K562 (cell line): ENCODE results near the gene ZNF740. TPM values are rescaled to one million over a fixed set of nuclear protein-coding genes. Genes with fewer than 3 reads are reported as not detected.

Source experiments
- ATAC-seq: fragments of 200-7000 bp; cut with Tn5 transposase; 3 replicates; pipeline ENCODE4 v1.9.1; 2020; ENCODE audit warnings: moderate library complexity
- BruUV-seq: library from RNA; stranded (reverse); fragments of 400-500 nt; replicated peaks from 2 replicates; lab custom pipeline; 2021; lab: Mats Ljungman, UMichigan
- CTCF ChIA-PET: fragments of 300-600 bp; formaldehyde crosslinking; extraction: SDS; loops from one replicate; lab custom pipeline; 2021; ENCODE audit warnings: low intra/inter-chr PET ratio; lab: Yijun Ruan, JAX
- POLR2A ChIA-PET: fragments of 300-600, 350-650 bp; sonication (Branson Sonifier 250); formaldehyde crosslinking; extraction: SDS; loops from one replicate; lab custom pipeline; 2021; ENCODE audit warnings: antibody characterized with exemption, inconsistent platforms; lab: Yijun Ruan, JAX
- DNase-seq, 4 experiments: peaks; one replicate each; pipeline versions ENCODE4 v3.0.0 to v3.0.0-alpha.2; 2011 to 2018; ENCODE audit warnings: low spot score in 3 of 4, mixed read lengths in 3 of 4; ENCODE audit errors: extremely low read depth in 1 of 4
- FAIRE-seq: peaks from 2 replicates; lab custom pipeline; 2011; peaks lifted over from hg19 to GRCh38; lab: Jason Lieb, UNC
- H2AFZ ChIP-seq: 2 replicates; pipeline ENCODE4 v1.6.0; 2011; ENCODE audit warnings: low read depth, low read length, control low read depth, inconsistent platforms
- H3K27ac ChIP-seq: fragments of 200-600 bp; 3 replicates; pipeline ENCODE4 v1.8.0; 2011; ENCODE audit warnings: low read depth, mild to moderate bottlenecking, control low read depth, inconsistent platforms, low read length, moderate library complexity, mixed read lengths; ENCODE audit errors: extremely low read depth
- H3K27me3 ChIP-seq, 2 experiments: fragments of 300-600 bp in 1 of 2; 2 replicates in 1 of 2; 3 replicates in 1 of 2; pipeline versions ENCODE4 v1.6.0 to v1.8.0; 2011; ENCODE audit warnings: inconsistent platforms in 2 of 2, low read length in 2 of 2, mild to moderate bottlenecking in 1 of 2, mixed read lengths in 1 of 2, moderate library complexity in 1 of 2; ENCODE audit not compliant: control insufficient read depth in 2 of 2, insufficient read depth in 2 of 2
- H3K36me3 ChIP-seq: fragments of 300-600 bp; 3 replicates; pipeline ENCODE4 v1.8.0; 2011; ENCODE audit warnings: mild to moderate bottlenecking, low read length, inconsistent platforms; ENCODE audit not compliant: control insufficient read depth, insufficient read depth
- H3K4me1 ChIP-seq, 2 experiments: fragments of 200-600 bp in 1 of 2; replicated peaks in 1 of 2; 2 replicates in 1 of 2; 3 replicates in 1 of 2; pipeline versions ENCODE4 v1.5.1 to v1.8.0; 2011; ENCODE audit warnings: inconsistent platforms in 2 of 2, low read length in 2 of 2, mild to moderate bottlenecking in 1 of 2, mixed read lengths in 1 of 2, moderate library complexity in 1 of 2; ENCODE audit not compliant: control insufficient read depth in 2 of 2, insufficient read depth in 2 of 2
- H3K4me2 ChIP-seq: 2 replicates; pipeline ENCODE4 v1.6.1; 2011; ENCODE audit warnings: low read length, control low read depth, inconsistent platforms, mixed read lengths; ENCODE audit not compliant: insufficient read depth
- H3K4me3 ChIP-seq: fragments of 200-600 bp; sonication (generic), shearing (Covaris generic); 2 replicates; pipeline ENCODE4 v1.5.1; 2016; ENCODE audit warnings: control low read depth, inconsistent platforms
- H3K79me2 ChIP-seq: fragments of 200-600 bp; 3 replicates; pipeline ENCODE4 v1.8.0; 2011; ENCODE audit warnings: low read length, inconsistent platforms; ENCODE audit not compliant: control insufficient read depth, insufficient read depth
- H3K9ac ChIP-seq, 2 experiments: 2 replicates each; pipeline versions ENCODE4 v1.6.0 to v1.6.1; 2011; ENCODE audit warnings: low read depth in 2 of 2, low read length in 2 of 2, control low read depth in 1 of 2, inconsistent platforms in 1 of 2, mild to moderate bottlenecking in 1 of 2, mixed read lengths in 1 of 2; ENCODE audit not compliant: insufficient read depth in 1 of 2
- H3K9me1 ChIP-seq: one replicate; pipeline ENCODE4 v1.6.0; 2011; ENCODE audit warnings: inconsistent platforms, mild to moderate bottlenecking, low read length, moderate library complexity; ENCODE audit not compliant: control insufficient read depth, insufficient read depth
- H3K9me3 ChIP-seq: replicated peaks from 2 replicates; pipeline ENCODE4 v1.5.1; 2011; ENCODE audit warnings: low read depth, low read length, inconsistent platforms; ENCODE audit not compliant: control insufficient read depth, insufficient read depth
- H4K20me1 ChIP-seq: replicated peaks from 2 replicates; pipeline ENCODE4 v1.6.1; 2011; ENCODE audit warnings: low read length, inconsistent platforms, mixed read lengths; ENCODE audit not compliant: control insufficient read depth, insufficient read depth
- FOS ChIP-seq: IDR thresholded peaks from 3 replicates; pipeline ENCODE4 v1.6.1; 2011; ENCODE audit not compliant: insufficient read length; ENCODE audit errors: extremely low read depth
- FOXA3 ChIP-seq, 2 experiments: fragments of 450-650 bp in 1 of 2; sonication (generic) in 1 of 2; formaldehyde crosslinking; IDR thresholded peaks in 1 of 2; conservative IDR thresholded peaks in 1 of 2; 2 replicates each; pipeline versions ENCODE4 v1.4.0 to v1.8.0; 2020 to 2022; ENCODE audit warnings: mild to moderate bottlenecking in 2 of 2, missing genetic modification reagents in 1 of 2
- NR1H2 ChIP-seq: sonication (generic); formaldehyde crosslinking; IDR thresholded peaks from 2 replicates; pipeline ENCODE4 v1.4.0; 2020; ENCODE audit warnings: mild to moderate bottlenecking, missing genetic modification reagents
- RNF219 ChIP-seq: fragments of 250-450 bp; sonication (Bioruptor Pico); IDR thresholded peaks from 2 replicates; pipeline ENCODE4 v1.5.0; 2022; ENCODE audit warnings: mild to moderate bottlenecking
- WGBS: fragments of 100-300 bp; shearing (Covaris generic); methylation state at CpG from one replicate; pipeline ENCODE4 v1.1.6; 2016; ENCODE audit warnings: low coverage, mixed read lengths; ENCODE audit not compliant: insufficient coverage; ENCODE audit errors: missing lambda C conversion rate; 5-methylcytosine and 5-hydroxymethylcytosine counted together
- in situ Hi-C: fragments of 300-500 bp; cut with MboI; formaldehyde crosslinking; loops from 4 replicates; pipeline ENCODE4 v1.15.0; 2018; ENCODE audit warnings: inconsistent platforms, mixed read lengths
- intact Hi-C: fragments of 100-400 bp; cut with micrococcal nuclease; formaldehyde crosslinking; loops from 2 replicates; pipeline ENCODE4 v1.14.2; 2022
- polyA plus RNA-seq, 8 experiments: library from polyadenylated mRNA; depleted of rRNA in 4 of 8; stranded (reverse) in 5 of 8; unstranded in 3 of 8; fragments of >200 nt; fragmentation: Nextera tagmentation in 2 of 8; fragmentation: Illumina TruSeq in 1 of 8; extraction: Ambion mirVana in 2 of 8; extraction: Trizol in 1 of 8; gene quantifications; 2 replicates each; pipeline versions ENCODE4 v1.2.1 to v1.2.3, GENCODE V29; 2011 to 2014; ENCODE audit warnings: inconsistent platforms in 1 of 8, missing spikeins in 1 of 8
- total RNA-seq, 7 experiments: library from RNA; depleted of rRNA in 6 of 7; stranded (reverse); fragments of >200 nt in 6 of 7; fragmentation: Illumina TruSeq in 2 of 7; extraction: Trizol in 2 of 7; gene quantifications; 2 replicates each; pipeline versions ENCODE4 v1.2.1 to v1.2.3, GENCODE V29; 2011 to 2021; ENCODE audit warnings: low replicate concordance in 1 of 7

ZNF740 gene
- total and polyA plus RNA-seq, 9 of the 15 experiments (the other 6 are each of a cell fraction or from before 2014, with no cell fraction given), result 0.57 to 46.4 (median 18.6) TPM

DNA sequence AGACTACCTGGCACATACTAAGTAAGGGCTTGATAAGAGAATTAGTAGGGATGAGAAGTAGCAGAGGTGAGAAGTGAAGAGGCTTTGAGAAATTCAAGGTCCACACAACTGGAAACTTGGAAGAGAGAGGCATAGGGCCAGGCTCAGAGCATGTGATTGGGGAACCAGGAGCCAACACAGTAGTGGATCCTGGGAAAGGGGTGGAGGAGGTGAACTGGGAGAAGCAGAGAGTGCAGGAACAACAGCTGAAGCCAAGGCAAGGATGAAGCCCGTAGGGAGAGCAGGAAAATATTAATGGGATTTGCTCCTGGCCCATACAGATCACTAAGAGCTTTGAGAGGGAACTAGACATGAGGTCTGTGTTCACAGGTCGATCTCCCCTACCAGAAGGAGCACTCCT, 27.9 kb downstream of the ZNF740 start:
- Histone ChIP-seq H3K4me2 (no peak overlapping the region), H3K79me2 (no peaks in the 10 kb centered on the region), H3K4me1 (peaks cover 15 to 26% of the 10 kb centered on the region in 2 experiments; a peak in 4 of 5 replicates)
- BruUV-seq, result no TSS peak
- in situ Hi-C loops, result loop anchor here (10.0 kb wide), 1 partner anchor 144 kb away; no protein-coding TSS in a partner anchor
- no peak for TF ChIP-seq RNF219 (CRISPR knock-in tag)
- no peak for TF ChIP-seq NR1H2 (CRISPR knock-in tag)
- TF ChIP-seq FOS, result no peak
- peak in 1 of 2 experiments; percentile 42; a peak in 1 of 4 replicates for TF ChIP-seq FOXA3 (CRISPR knock-in tag; conservative IDR thresholded peaks at IDR 0.05 in 1 of 2, IDR thresholded peaks at IDR 0.05 in 1 of 2)
- TF ChIP-seq, all 486 proteins: peak for 1
- Histone ChIP-seq H3K9me1 (no peaks in the 10 kb centered on the region), H3K9me3 (no peaks in the 10 kb centered on the region), H2AFZ (no peak overlapping the region), H3K36me3 (peaks cover 20% of the 10 kb centered on the region; the same call in 2 of the 3 replicates), H4K20me1 (no peaks in the 10 kb centered on the region), H3K27ac (no peak overlapping the region), H3K9ac (peak overlapping the region in 1 of 2 experiments; percentile 10; a peak in 1 of 4 replicates), H3K27me3 (no peaks in the 10 kb centered on the region), H3K4me3 (no peak overlapping the region)
- ATAC-seq, result no peak
- WGBS, result 25% methylated on average over 2 of the region's 2 CpGs
- no peak for DNase-seq
- FAIRE-seq, result no peak
- POLR2A ChIA-PET, result interaction anchor here (0.8 to 1.0 kb wide), 2 partner anchors 12 to 83 kb away, joined by 4 read pairs; no protein-coding TSS in a partner anchor
- intact Hi-C loops, result no loop called here
- CTCF ChIA-PET, result no interaction called here
